WERI-Rb-1 (cell line): ENCODE measurements around the gene CAMTA1.

ENCODE experiments used
- DNase-seq: peaks from one replicate; pipeline ENCODE4 v3.0.0-alpha.2; 2020
- H3K27ac ChIP-seq: fragments of 250-450 bp; sonication (Bioruptor Pico); 2 replicates; pipeline ENCODE4 v1.5.1; 2020; ENCODE audit warnings: mild to moderate bottlenecking, moderate library complexity
- H3K27me3 ChIP-seq: fragments of 250-450 bp; sonication (Bioruptor Pico); 2 replicates; pipeline ENCODE4 v1.5.1; 2021; ENCODE audit warnings: mild to moderate bottlenecking, low read depth, moderate library complexity; ENCODE audit not compliant: insufficient read depth, severe bottlenecking
- H3K36me3 ChIP-seq: fragments of 250-450 bp; sonication (Bioruptor Pico); 2 replicates; pipeline ENCODE4 v1.5.1; 2020; ENCODE audit warnings: mild to moderate bottlenecking, moderate library complexity
- H3K4me3 ChIP-seq: 2 replicates; pipeline ENCODE4 v1.5.1; 2011; ENCODE audit warnings: low read depth, mild to moderate bottlenecking, control low read depth, low read length
- H3K9me3 ChIP-seq: fragments of 250-450 bp; sonication (Bioruptor Pico); 2 replicates; pipeline ENCODE4 v1.5.1; 2021; ENCODE audit warnings: mild to moderate bottlenecking, moderate library complexity; ENCODE audit not compliant: severe bottlenecking
- TF ChIP-seq, protein P1 (sequence below): IDR thresholded peaks from 2 replicates; pipeline ENCODE4 v1.5.1; 2011; ENCODE audit warnings: low read depth, mild to moderate bottlenecking, control low read depth, inconsistent platforms, low read length

The CAMTA1 gene

DNA sequence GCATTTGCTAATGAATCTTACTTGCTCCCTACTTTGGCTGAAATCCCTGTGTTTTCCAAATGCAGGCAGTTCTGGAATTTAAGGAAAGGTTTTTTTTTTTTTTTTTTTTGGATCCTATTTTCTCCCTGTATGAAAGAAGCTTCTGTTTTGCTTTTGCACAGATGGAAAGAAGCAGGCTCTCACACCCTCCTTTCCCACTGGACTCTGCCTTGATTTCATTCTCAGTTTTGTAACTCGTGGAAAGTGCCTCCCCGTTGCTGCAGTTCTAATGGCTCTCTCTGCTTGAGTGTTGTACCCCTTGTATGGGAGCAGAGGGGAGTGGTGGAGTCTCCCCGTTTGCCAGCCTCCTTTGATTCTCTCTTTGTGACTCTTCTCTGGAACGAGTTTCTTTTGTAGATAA, 291.9 kb downstream of the CAMTA1 start:
- Histone ChIP-seq H3K27me3 (no peaks in the 10 kb centered on the region), H3K9me3 (peaks cover 16% of the 10 kb centered on the region), H3K36me3 (no peaks in the 10 kb centered on the region), H3K4me3 (no peak overlapping the region), H3K27ac (no peak overlapping the region)
- DNase-seq, result no peak
- TF ChIP-seq, protein P1, sequence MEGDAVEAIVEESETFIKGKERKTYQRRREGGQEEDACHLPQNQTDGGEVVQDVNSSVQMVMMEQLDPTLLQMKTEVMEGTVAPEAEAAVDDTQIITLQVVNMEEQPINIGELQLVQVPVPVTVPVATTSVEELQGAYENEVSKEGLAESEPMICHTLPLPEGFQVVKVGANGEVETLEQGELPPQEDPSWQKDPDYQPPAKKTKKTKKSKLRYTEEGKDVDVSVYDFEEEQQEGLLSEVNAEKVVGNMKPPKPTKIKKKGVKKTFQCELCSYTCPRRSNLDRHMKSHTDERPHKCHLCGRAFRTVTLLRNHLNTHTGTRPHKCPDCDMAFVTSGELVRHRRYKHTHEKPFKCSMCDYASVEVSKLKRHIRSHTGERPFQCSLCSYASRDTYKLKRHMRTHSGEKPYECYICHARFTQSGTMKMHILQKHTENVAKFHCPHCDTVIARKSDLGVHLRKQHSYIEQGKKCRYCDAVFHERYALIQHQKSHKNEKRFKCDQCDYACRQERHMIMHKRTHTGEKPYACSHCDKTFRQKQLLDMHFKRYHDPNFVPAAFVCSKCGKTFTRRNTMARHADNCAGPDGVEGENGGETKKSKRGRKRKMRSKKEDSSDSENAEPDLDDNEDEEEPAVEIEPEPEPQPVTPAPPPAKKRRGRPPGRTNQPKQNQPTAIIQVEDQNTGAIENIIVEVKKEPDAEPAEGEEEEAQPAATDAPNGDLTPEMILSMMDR, result no peak

DNA sequence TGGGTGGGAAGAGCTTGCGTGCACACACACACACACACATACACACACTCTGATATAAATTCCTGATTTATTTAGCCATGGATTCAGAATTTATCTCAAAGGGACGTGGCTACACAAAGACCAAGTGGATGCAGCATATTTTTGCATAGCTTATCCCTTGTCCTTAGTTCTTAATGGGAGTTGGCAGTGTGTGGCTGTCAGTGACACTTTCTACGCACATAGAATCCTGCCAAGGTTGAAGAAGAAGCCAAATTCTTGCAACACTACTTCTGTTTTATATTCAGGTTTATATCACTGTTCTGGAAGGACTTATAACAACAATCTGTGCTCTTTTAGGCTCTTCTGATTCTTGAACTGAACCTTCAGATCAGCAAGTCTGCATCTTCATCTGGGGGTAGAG, 292.7 kb downstream of the CAMTA1 start:
- DNase-seq, result no peak
- TF ChIP-seq, protein P1, result no peak
- Histone ChIP-seq H3K4me3 (no peak overlapping the region), H3K27ac (no peak overlapping the region), H3K27me3 (no peaks in the 10 kb centered on the region), H3K9me3 (peaks cover 16% of the 10 kb centered on the region), H3K36me3 (no peaks in the 10 kb centered on the region)

DNA sequence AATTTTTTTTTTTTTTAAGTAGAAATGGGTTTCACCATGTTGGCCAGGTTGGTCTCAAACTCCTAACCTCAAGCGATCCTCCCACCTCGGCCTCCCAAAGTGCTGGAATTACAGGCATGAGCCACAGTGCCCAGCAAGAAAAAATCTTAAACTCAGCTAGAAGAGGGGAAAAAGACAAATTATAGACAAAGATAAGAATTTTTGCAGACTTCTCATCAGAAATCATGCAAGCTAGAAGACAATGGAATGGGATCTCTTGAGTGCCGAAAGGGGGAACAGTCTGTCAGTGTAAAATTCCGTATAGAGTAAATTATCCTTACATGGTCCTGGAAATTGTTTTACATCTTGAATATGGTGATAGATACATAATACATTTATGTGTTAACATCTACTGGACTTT, 294.4 kb downstream of the CAMTA1 start:
- Histone ChIP-seq H3K4me3 (no peak overlapping the region), H3K9me3 (peaks cover 16% of the 10 kb centered on the region), H3K27ac (no peak overlapping the region), H3K27me3 (no peaks in the 10 kb centered on the region), H3K36me3 (no peaks in the 10 kb centered on the region)
- TF ChIP-seq, protein P1, result no peak
- DNase-seq, result no peak

DNA sequence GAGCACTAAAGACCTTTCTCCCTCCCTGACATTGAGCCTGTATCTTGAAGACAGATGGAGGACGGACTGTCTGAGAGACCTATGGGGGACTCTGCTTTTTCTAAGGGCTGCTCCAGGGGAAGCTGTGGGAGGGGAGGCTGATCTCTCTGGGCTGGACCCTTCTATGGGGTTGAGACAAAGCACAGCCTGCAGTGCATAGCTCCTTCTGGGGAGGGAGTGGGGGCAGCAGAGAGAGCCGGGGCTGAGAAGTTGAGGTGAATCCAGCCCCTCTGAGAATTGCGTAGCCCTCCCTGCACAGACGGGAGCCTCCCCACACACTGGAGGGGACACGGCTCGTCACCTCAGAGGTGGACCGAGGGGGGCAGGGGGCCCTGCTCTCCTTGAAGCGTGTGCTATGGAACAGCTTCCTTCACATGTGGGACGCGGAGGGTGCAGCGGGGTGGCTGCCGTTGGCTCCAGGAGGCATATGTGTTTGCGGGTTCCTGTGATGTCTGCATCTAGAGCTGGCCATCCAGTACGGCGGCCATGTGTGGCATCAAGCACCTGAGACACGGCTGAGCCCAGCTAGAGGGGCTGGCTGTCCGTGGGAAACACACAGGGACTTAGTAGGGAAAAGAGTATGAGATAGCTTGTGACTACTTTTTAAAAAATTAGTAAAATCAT, 299.1 kb downstream of the CAMTA1 start:
- TF ChIP-seq, protein P1, result no peak
- Histone ChIP-seq H3K27me3 (no peaks in the 10 kb centered on the region), H3K9me3 (peaks cover 15% of the 10 kb centered on the region), H3K27ac (peak overlapping the region; percentile 14; the same call in 1 of the 2 replicates), H3K36me3 (no peaks in the 10 kb centered on the region), H3K4me3 (no peak overlapping the region)
- peak; percentile 20 for DNase-seq

DNA sequence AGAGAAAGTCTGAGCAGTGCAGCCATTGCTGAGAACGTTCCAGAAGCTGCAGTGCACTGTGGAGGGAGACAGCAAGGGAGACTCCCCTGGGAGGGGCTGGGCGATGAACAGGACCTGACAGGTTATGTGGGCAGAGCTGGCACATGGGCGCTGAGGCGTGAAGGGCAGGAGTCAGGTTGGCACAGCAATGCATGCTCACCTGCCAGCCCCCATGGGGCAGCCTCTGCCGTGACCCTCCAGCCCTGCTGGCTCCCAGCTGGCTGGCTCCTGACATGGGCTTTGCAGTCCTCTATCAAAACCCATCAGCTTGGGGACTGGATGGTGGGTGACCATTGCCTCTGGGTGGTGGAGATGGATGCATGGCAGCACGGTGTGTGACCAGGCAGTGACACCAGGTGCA, 300.3 kb downstream of the CAMTA1 start:
- H3K27me3 ChIP-seq, result no peaks in the 10 kb centered on the region
- TF ChIP-seq, protein P1, result no peak
- no peaks in the 10 kb centered on the region for H3K36me3 ChIP-seq
- H3K9me3 ChIP-seq, result peaks cover 3% of the 10 kb centered on the region
- H3K4me3 ChIP-seq, result no peak overlapping the region
- no peak for DNase-seq
- no peak overlapping the region for H3K27ac ChIP-seq

DNA sequence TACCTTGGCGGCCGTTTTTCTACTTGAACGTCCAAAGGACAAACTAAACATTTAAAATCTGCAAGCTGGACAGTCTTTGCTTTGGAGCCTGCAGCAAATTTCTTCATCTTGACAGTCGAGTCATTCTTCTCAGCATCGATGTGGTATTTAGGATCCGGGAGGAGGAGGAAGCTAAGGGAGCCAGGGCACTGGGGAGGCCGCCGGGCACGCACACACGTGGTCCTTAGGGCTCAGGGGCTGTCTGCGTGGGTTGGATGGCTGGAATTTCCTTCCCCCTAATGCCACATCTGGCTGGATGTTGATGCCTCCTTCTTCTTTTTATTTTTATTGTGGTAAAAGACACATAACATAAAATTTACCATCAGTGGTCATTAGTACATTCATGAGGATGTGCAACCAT, 300.9 kb downstream of the CAMTA1 start:
- H3K9me3 ChIP-seq, result peaks cover 3% of the 10 kb centered on the region

More for the DNA sequence above, 300.9 kb downstream of the CAMTA1 start:
- no peak overlapping the region for H3K27ac ChIP-seq
- TF ChIP-seq, protein P1, result no peak
- H3K27me3 ChIP-seq, result no peaks in the 10 kb centered on the region
- DNase-seq, result no peak
- no peaks in the 10 kb centered on the region for H3K36me3 ChIP-seq
- H3K4me3 ChIP-seq, result no peak overlapping the region
